HG03060 (cell line): Measurements from ENCODE around the gene PLEKHN1.
"Not testable (repeated sequence)": the region's sequence is repeated elsewhere in the genome, so short reads cannot be mapped to it uniquely, and the experiment has no call there.

Experiments
- ATAC-seq: cut with Tn5 transposase; IDR thresholded peaks from one replicate; pipeline ENCODE4 v1.9.1; 2021; ENCODE audit warnings: low read depth, moderate number of reproducible peaks; ENCODE audit not compliant: unreplicated experiment

The PLEKHN1 gene

GRCh38 chr1:1003618-1004419 is 37.5 kb downstream of the PLEKHN1 start:
- ATAC-seq, result no peak

- no peak for ATAC-seq
Observed at GRCh38 chr1:1004420-1004779, 38.1 kb downstream of the PLEKHN1 start.

- ATAC-seq, result no peak
Observed at GRCh38 chr1:1004780-1005697, 38.8 kb downstream of the PLEKHN1 start.

GRCh38 chr1:1005774-1006304 is 39.6 kb downstream of the PLEKHN1 start:
- no peak for ATAC-seq

GRCh38 chr1:1006305-1007159 is 40.2 kb downstream of the PLEKHN1 start:
- no peak for ATAC-seq

- ATAC-seq, result not testable (repeated sequence)
Observed at GRCh38 chr1:1010131-1010530, 43.8 kb downstream of the PLEKHN1 start.

GRCh38 chr1:1011396-1011949 is 45.2 kb downstream of the PLEKHN1 start:
- ATAC-seq, result no peak

GRCh38 chr1:1012736-1013104 is 46.4 kb downstream of the PLEKHN1 start:
- ATAC-seq, result not testable (repeated sequence)

GRCh38 chr1:1013105-1013921 is 47.0 kb downstream of the PLEKHN1 start, which contains the start of gene ISG15:
ISG15 (plus strand) TSS chr1:1013497; CDS start chr1:1013574, 77 bp downstream.
- no peak for ATAC-seq

- no peak for ATAC-seq
Observed at GRCh38 chr1:1013922-1014648, 47.8 kb downstream of the PLEKHN1 start.

- no peak for ATAC-seq
Observed at GRCh38 chr1:1014799-1015681, 48.8 kb downstream of the PLEKHN1 start.

- ATAC-seq, result not testable (repeated sequence)
Observed at GRCh38 chr1:1017397-1018320, 51.4 kb downstream of the PLEKHN1 start.

- not testable (repeated sequence) for ATAC-seq
Observed at GRCh38 chr1:1018321-1018685, 52.0 kb downstream of the PLEKHN1 start.

- ATAC-seq, result peak; percentile 35
Observed at GRCh38 chr1:1019122-1019999, 53.1 kb downstream of the PLEKHN1 start.

- ATAC-seq, result no peak
Observed at GRCh38 chr1:1020000-1020404, 53.7 kb downstream of the PLEKHN1 start, which contains the start of gene AGRN. AGRN (plus strand) TSS chr1:1020120; CDS start chr1:1020173, 53 bp downstream.
